Measurements from ENCODE around the gene CCR4. TPM values are rescaled to one million over a fixed set of nuclear protein-coding genes. Genes with fewer than 3 reads are reported as not detected.

CCR4 gene
- total and polyA plus RNA-seq, 2 of the 8 experiments (the other 6 are each of a cell fraction or from before 2014, with no cell fraction given), result 0.11 to 0.15 TPM

- Histone ChIP-seq H4K91ac (replicated peaks; ENCODE audit: insufficient read length, low read length) (no peak overlapping the region), H2BK5ac (ENCODE audit: low read depth, low read length) (no peak overlapping the region), H4K5ac (ENCODE audit: insufficient read length, low read depth, low read length) (no peak overlapping the region), H3K4ac (replicated peaks; ENCODE audit: insufficient read length, low read depth, low read length) (no peak overlapping the region), H2BK15ac (ENCODE audit: low read length) (no peak overlapping the region), H2BK120ac (replicated peaks; ENCODE audit: low read depth, low read length) (no peak overlapping the region), H3K23ac (ENCODE audit: insufficient read length) (no peak overlapping the region), H2BK12ac (ENCODE audit: low read depth, low read length) (no peak overlapping the region), H3K36me3 (ENCODE audit: control insufficient read depth in 2 of 4, insufficient read depth in 4 of 4, low read length in 3 of 4) (no peaks in the 10 kb centered on the region), H3K27me3 (replicated peaks in 1 of 4; ENCODE audit: control insufficient read depth in 3 of 4, extremely low read depth in 1 of 4, insufficient read depth in 3 of 4, low read length in 3 of 4) (no peaks in the 10 kb centered on the region), H3K9ac (replicated peaks in 1 of 4; ENCODE audit: extremely low read depth in 1 of 4, low read depth in 3 of 4, low read length in 3 of 4) (no peak overlapping the region), H4K8ac (ENCODE audit: extremely low read depth, insufficient read depth, low read length) (no peak overlapping the region), H2AFZ (ENCODE audit: low read length) (no peak overlapping the region), H2AK5ac (ENCODE audit: low read depth, low read length) (no peak overlapping the region), H3K4me3 (ENCODE audit: extremely low read depth in 1 of 4, insufficient read depth in 2 of 4, low read depth in 3 of 4, low read length in 4 of 4) (no peak overlapping the region), H3K4me2 (ENCODE audit: insufficient read depth in 1 of 2, low read depth in 2 of 2, low read length in 2 of 2) (no peak overlapping the region), H3K79me1 (ENCODE audit: low read depth, low read length) (no peaks in the 10 kb centered on the region), H3K4me1 (replicated peaks in 1 of 4; ENCODE audit: control insufficient read depth in 3 of 4, insufficient read depth in 4 of 4, low read length in 3 of 4) (no peaks in the 10 kb centered on the region; a peak in 2 of 7 replicates), H3K56ac (replicated peaks; ENCODE audit: insufficient read length, low read depth, low read length) (no peak overlapping the region), H3K14ac (ENCODE audit: insufficient read length) (no peak overlapping the region), H3K9me3 (ENCODE audit: insufficient read depth in 2 of 2, low read depth in 1 of 2, low read length in 1 of 2) (peaks cover 7 to 8% of the 10 kb centered on the region in 2 experiments), H3K18ac (ENCODE audit: extremely low read depth, low read length) (no peak overlapping the region), H3K27ac (ENCODE audit: low read depth, low read length) (no peak overlapping the region), H3K23me2 (ENCODE audit: low read depth, low read length) (no peaks in the 10 kb centered on the region), H3K79me2 (ENCODE audit: control insufficient read depth in 1 of 2, insufficient read depth in 2 of 2, low read length in 2 of 2) (no peaks in the 10 kb centered on the region), H2BK20ac (ENCODE audit: low read length) (no peak overlapping the region), H4K20me1 (replicated peaks in 1 of 2; ENCODE audit: control insufficient read depth in 1 of 2, insufficient read depth in 2 of 2, low read length in 2 of 2) (no peaks in the 10 kb centered on the region)
- CTCF ChIA-PET (ENCODE audit: partially characterized antibody), result interaction anchor here (0.6 to 5.9 kb wide), 3 partner anchors 12 to 70 kb away, joined by 3 to 34 read pairs (median 3); no protein-coding TSS in a partner anchor
- POLR2A ChIA-PET (ENCODE audit: partially characterized antibody), result interaction anchor here (1.5 kb wide), 1 partner anchor 59 kb away, joined by 3 read pairs; no protein-coding TSS in a partner anchor
- 95% methylated on average over 4 of the region's 4 CpGs; no CpG with 5 or more reads in 1 of the 2 experiments for WGBS, 2 experiments (ENCODE audit: extremely low coverage in 1 of 2, insufficient coverage in 1 of 2, insufficient read length in 1 of 2, insufficient replicate concordance in 2 of 2, low coverage in 1 of 2, low lambda C conversion rate in 2 of 2, missing lambda C conversion rate in 1 of 2)
- no peak for FAIRE-seq
- DNase-seq (ENCODE audit: low read depth in 1 of 2, low spot score in 2 of 2), result peak in 1 of 2 experiments; percentile 19
- TF ChIP-seq SIX5 (IDR thresholded peaks at IDR 0.05; ENCODE audit: low read depth, low read length), result no peak
- TF ChIP-seq KDM5A (IDR thresholded peaks at IDR 0.05; ENCODE audit: low read length), result no peak
- TF ChIP-seq, protein P1, sequence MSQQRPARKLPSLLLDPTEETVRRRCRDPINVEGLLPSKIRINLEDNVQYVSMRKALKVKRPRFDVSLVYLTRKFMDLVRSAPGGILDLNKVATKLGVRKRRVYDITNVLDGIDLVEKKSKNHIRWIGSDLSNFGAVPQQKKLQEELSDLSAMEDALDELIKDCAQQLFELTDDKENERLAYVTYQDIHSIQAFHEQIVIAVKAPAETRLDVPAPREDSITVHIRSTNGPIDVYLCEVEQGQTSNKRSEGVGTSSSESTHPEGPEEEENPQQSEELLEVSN (IDR thresholded peaks at IDR 0.05), result no peak
- TF ChIP-seq, protein P2, sequence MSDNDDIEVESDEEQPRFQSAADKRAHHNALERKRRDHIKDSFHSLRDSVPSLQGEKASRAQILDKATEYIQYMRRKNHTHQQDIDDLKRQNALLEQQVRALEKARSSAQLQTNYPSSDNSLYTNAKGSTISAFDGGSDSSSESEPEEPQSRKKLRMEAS (IDR thresholded peaks at IDR 0.05), result no peak
- TF ChIP-seq BCL11A (IDR thresholded peaks at IDR 0.05; ENCODE audit: low read depth in 2 of 2, low read length in 2 of 2), result no peak
- no peak for TF ChIP-seq SIN3A (conservative IDR thresholded peaks at IDR 0.05 in 1 of 2, IDR thresholded peaks at IDR 0.05 in 1 of 2; ENCODE audit: low read depth in 1 of 2, low read length in 2 of 2)
- TF ChIP-seq POLR2AphosphoS5 (IDR thresholded peaks at IDR 0.05; ENCODE audit: low read depth, low read length), result no peak
- no peak for TF ChIP-seq CEBPB (IDR thresholded peaks at IDR 0.05; ENCODE audit: low read depth, low read length)
- TF ChIP-seq SIRT6 (IDR thresholded peaks at IDR 0.05; ENCODE audit: low read length), result no peak
- TF ChIP-seq, protein P3, sequence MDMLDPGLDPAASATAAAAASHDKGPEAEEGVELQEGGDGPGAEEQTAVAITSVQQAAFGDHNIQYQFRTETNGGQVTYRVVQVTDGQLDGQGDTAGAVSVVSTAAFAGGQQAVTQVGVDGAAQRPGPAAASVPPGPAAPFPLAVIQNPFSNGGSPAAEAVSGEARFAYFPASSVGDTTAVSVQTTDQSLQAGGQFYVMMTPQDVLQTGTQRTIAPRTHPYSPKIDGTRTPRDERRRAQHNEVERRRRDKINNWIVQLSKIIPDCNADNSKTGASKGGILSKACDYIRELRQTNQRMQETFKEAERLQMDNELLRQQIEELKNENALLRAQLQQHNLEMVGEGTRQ (IDR thresholded peaks at IDR 0.05; ENCODE audit: low read length), result no peak
- TF ChIP-seq CREB1 (IDR thresholded peaks at IDR 0.05), result no peak
- TF ChIP-seq SP4 (IDR thresholded peaks at IDR 0.05; ENCODE audit: low read length), result no peak
Measured at GRCh38 chr3:32960404-32961170, 9.1 kb downstream of the CCR4 start.

Data from H1 (cell line).